ENCODE data around the gene ACTR3C.

GRCh38 chr7:150337179-150337578, 13.8 kb upstream of the ACTR3C start:
- TF ChIP-seq EZH2 (IDR thresholded peaks at IDR 0.05; ENCODE audit: borderline replicate concordance, insufficient read depth, low read depth, low read length, poor library complexity, severe bottlenecking): no peak
- no peak for TF ChIP-seq CTCF (IDR thresholded peaks at IDR 0.05)
